NT2/D1 (cell line): Measurements from ENCODE around the gene CARHSP1.

ENCODE experiments used
- SUZ12 ChIP-seq: IDR thresholded peaks from 2 replicates; pipeline ENCODE4 v1.6.1; 2011; ENCODE audit not compliant: insufficient read length, insufficient read depth; ENCODE audit errors: extremely low read depth
- YY1 ChIP-seq: IDR thresholded peaks from 2 replicates; pipeline ENCODE4 v1.6.1; 2011; ENCODE audit not compliant: insufficient read length, insufficient read depth

DNA sequence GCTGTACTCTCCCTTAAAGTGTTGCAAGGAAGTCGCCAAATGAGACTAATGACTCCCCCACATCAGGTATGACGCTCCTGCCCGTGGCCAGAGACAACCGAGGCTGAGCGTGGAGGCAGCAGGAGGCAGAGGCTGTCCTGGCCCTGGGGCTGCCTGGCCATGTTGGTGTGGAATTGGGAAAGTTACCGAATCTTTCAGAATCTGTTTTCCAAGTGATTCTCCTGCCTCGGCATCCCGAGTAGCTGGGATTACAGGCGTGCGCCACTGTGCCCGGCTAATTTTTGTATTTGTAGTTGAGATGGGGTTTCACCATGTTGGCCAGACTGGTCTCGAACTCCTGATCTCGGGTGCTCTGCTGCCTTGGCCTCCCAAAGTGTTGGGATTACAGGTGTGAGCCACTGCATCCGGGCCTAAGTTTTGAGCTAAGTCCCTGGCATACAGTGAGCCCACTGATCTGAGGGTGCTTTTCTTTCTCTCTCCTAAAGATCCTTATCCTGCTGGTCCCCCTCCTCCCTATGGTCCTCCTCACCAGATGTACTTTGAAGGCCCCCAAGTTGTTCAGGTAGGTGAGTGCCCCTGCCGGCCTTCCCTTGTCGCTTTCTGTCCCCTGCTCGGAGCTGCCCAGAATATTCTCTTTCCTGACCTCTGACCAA, 14.0 kb upstream of the CARHSP1 start:
- TF ChIP-seq SUZ12 (no peak), YY1 (no peak)
